ENCODE results near the gene PRPH2. TPM values are rescaled to one million over a fixed set of nuclear protein-coding genes. Genes with fewer than 3 reads are reported as not detected.
A peak's percentile ranks its signal among the peaks of the same experiment; 100 is the strongest.

PRPH2 gene
- total RNA-seq, 4 donors from 2014 or later = 0.38 TPM; not detected in 3

DNA sequence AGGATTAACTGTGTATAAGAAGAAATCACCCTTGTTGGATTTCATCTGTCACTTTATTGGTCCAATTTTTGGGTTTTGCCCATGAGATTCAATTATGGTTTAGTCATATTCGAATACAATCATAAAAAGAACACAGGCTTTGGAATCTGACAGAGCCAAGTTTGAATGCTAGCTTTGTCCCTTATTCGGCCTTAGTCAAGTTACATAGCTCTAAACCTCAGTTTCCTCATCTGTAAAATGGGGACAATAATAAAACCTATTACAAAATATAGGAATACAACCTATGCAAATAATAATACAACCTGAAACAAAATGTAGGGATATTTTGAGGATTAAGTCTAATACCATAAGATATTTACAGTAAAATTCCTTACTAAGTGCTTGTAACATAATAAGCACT is 57.7 kb downstream of the PRPH2 start:
- WGBS = 88% methylated on average over 2 of the region's 2 CpGs
- Histone ChIP-seq H3K27ac (no peak overlapping the region), H3K4me3 (no peak overlapping the region), H3K27me3 (no peaks in the 10 kb centered on the region), H3K9me3 (no peaks in the 10 kb centered on the region), H3K36me3 (peaks cover 84% of the 10 kb centered on the region), H3K4me1 (peaks cover 4% of the 10 kb centered on the region)
- no peak for DNase-seq (ENCODE audit: low spot score in 2 of 2)
- no peak for TF ChIP-seq POLR2AphosphoS5 (IDR thresholded peaks at IDR 0.05)
- TF ChIP-seq POLR2A (IDR thresholded peaks at IDR 0.05) = no peak
- TF ChIP-seq, protein P1, sequence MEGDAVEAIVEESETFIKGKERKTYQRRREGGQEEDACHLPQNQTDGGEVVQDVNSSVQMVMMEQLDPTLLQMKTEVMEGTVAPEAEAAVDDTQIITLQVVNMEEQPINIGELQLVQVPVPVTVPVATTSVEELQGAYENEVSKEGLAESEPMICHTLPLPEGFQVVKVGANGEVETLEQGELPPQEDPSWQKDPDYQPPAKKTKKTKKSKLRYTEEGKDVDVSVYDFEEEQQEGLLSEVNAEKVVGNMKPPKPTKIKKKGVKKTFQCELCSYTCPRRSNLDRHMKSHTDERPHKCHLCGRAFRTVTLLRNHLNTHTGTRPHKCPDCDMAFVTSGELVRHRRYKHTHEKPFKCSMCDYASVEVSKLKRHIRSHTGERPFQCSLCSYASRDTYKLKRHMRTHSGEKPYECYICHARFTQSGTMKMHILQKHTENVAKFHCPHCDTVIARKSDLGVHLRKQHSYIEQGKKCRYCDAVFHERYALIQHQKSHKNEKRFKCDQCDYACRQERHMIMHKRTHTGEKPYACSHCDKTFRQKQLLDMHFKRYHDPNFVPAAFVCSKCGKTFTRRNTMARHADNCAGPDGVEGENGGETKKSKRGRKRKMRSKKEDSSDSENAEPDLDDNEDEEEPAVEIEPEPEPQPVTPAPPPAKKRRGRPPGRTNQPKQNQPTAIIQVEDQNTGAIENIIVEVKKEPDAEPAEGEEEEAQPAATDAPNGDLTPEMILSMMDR (IDR thresholded peaks at IDR 0.05) = no peak
- no peak for TF ChIP-seq EP300 (IDR thresholded peaks at IDR 0.05)

DNA sequence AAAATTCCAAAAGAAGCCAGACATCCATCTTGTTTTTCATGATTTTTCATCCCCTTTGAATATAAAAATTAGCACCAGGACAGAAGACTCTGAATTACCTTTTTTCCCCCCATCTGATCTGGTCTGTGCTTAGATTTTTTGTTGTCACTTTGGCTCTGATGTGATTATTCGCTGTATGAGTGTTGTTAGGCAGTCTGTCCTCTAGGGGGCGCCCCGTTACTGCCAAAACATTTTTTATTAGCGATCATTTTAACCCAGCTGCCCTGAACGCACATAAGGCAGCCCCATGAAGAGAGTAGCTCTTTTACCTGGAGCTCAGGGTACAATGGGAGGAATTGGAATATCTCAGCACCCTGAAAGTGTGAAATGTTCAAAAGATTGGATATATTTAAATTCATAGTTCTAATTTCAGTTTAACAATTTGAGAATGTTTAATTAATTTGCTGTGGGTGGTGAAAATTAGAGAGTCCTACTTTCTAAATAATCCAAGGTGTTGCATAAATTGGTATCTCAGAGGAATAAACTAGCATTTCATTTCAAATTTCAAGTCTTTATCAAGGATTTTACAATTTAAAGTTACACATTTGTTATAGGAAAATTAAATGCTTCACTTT is 60.8 kb downstream of the PRPH2 start:
- under 1% methylated on average over 5 of the region's 5 CpGs for WGBS
- peak; percentile 89 for DNase-seq (ENCODE audit: low spot score in 2 of 2)
- no peak overlapping the region for H3K27ac ChIP-seq

DNA sequence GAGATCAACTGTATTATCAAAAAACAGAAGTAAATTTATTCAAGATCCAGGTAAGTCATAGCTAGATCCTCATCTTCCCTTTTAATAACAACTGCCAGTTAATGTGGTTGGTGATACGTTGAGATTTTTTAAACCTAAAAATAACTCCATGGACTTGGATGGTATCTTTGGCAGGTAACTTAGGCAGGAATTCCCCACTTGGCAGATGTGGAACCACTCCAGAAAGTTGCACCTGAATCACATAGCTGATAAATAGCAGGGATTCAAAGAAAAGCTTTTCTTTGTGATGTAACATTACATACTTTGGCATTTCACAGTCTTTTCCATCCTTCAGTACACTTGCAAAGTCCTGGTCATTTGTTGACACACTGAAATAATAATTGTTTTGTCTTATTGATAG is 62.6 kb downstream of the PRPH2 start:
- no peaks in the 10 kb centered on the region for H3K27me3 ChIP-seq
- TF ChIP-seq, protein P1 (IDR thresholded peaks at IDR 0.05) = no peak
- TF ChIP-seq POLR2A (IDR thresholded peaks at IDR 0.05) (no peak), POLR2AphosphoS5 (IDR thresholded peaks at IDR 0.05) (no peak), EP300 (IDR thresholded peaks at IDR 0.05) (no peak)
- DNase-seq (ENCODE audit: low spot score in 2 of 2) = no peak
- H3K4me3 ChIP-seq = no peak overlapping the region
- H3K4me1 ChIP-seq = peaks cover 4% of the 10 kb centered on the region
- H3K9me3 ChIP-seq = no peaks in the 10 kb centered on the region
- peaks cover 90% of the 10 kb centered on the region for H3K36me3 ChIP-seq
- H3K27ac ChIP-seq = no peak overlapping the region
- 40% methylated on average over 1 of the region's 1 CpG for WGBS

More for the DNA sequence above, 60.8 kb downstream of the PRPH2 start:
- TF ChIP-seq, protein P1 (IDR thresholded peaks at IDR 0.05) = peak; percentile 79 to 92
- no peak for TF ChIP-seq POLR2A (IDR thresholded peaks at IDR 0.05)
- Histone ChIP-seq H3K9me3 (no peaks in the 10 kb centered on the region), H3K27me3 (no peaks in the 10 kb centered on the region), H3K36me3 (peaks cover 89% of the 10 kb centered on the region), H3K4me3 (no peak overlapping the region), H3K4me1 (peaks cover 4% of the 10 kb centered on the region)

DNA sequence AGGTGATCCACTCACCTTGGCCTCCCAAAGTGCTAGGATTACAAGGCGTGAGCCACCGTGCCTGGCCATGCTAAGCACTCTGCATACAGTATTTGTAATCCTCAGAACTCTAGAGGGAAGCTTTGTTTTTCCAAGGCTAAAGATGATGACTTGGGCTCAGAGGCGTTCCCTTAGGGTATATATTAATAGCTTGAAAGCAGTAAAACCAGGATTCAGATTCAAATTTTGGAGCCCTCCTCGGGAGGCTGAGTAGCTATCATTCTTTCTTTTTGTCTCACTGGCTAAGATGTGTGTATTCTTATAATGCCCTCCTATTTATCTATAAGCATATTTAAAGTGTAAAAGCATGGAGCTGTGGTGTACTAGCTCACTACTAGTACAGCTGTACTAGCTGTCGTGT is 68.5 kb downstream of the PRPH2 start:
- no peaks in the 10 kb centered on the region for H3K27me3 ChIP-seq
- no peak for TF ChIP-seq EP300 (IDR thresholded peaks at IDR 0.05)
- no peak for TF ChIP-seq POLR2AphosphoS5 (IDR thresholded peaks at IDR 0.05)
- no peak for TF ChIP-seq POLR2A (IDR thresholded peaks at IDR 0.05)
- TF ChIP-seq, protein P1 (IDR thresholded peaks at IDR 0.05) = no peak
- peaks cover 97% of the 10 kb centered on the region for H3K36me3 ChIP-seq
- no peaks in the 10 kb centered on the region for H3K9me3 ChIP-seq
- WGBS = 85% methylated on average over 5 of the region's 5 CpGs
- H3K4me3 ChIP-seq = no peak overlapping the region
- DNase-seq (ENCODE audit: low spot score in 2 of 2) = no peak
- H3K27ac ChIP-seq = no peak overlapping the region
- no peaks in the 10 kb centered on the region for H3K4me1 ChIP-seq

DNA sequence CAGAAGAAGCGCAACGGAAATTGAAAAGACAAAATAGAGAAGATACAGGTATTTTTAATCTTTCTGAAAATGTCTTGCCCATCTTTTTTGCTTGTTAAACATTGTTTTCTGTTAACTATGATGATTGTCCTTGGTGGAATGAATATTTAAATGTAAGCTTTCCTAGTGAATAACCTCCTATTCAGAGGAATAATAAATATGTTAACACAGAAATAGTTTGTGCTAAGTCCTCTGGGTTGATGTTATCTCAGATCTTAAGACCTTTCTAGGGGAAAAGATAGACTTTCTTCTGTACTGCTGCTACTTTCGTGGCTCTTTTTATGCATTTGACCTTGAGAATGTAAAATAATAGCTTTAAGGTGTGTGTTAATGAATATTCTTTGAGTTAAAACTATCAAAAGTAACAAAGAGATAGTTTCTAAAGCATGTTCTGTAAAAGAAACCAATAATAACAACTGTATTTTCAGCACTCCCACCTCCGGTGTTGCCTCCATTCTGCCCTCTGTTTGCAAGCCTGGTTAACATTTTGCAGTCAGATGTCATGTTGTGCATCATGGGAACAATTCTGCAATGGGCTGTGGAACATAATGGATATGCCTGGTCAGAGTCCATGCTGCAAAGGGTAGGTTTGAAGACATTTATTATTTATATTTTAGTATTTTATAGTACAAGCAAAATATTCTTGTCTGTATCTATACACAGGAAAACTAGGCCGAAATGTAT is 70.2 kb downstream of the PRPH2 start:
- Histone ChIP-seq H3K9me3 (no peaks in the 10 kb centered on the region), H3K27ac (no peak overlapping the region), H3K36me3 (peaks cover 95% of the 10 kb centered on the region), H3K4me1 (no peaks in the 10 kb centered on the region), H3K4me3 (no peak overlapping the region), H3K27me3 (no peaks in the 10 kb centered on the region)
- no peak for DNase-seq (ENCODE audit: low spot score in 2 of 2)
- WGBS = 87% methylated on average over 5 of the region's 5 CpGs
- TF ChIP-seq, protein P1 (IDR thresholded peaks at IDR 0.05) = no peak
- TF ChIP-seq EP300 (IDR thresholded peaks at IDR 0.05) = no peak
- TF ChIP-seq POLR2A (IDR thresholded peaks at IDR 0.05) = no peak
- no peak for TF ChIP-seq POLR2AphosphoS5 (IDR thresholded peaks at IDR 0.05)
